HEK293T (cell line): Measurements from ENCODE around the gene PKP1.

Experiments
- ARNT ChIP-seq: fragments of 450-650 bp; IDR thresholded peaks from 2 replicates; pipeline ENCODE4 v1.6.1; 2017; ENCODE audit warnings: mild to moderate bottlenecking
- CTBP1 ChIP-seq: fragments of 450-650 bp; IDR thresholded peaks from 2 replicates; pipeline ENCODE4 v1.6.1; 2016; ENCODE audit warnings: borderline replicate concordance
- ELF4 ChIP-seq: fragments of 450-650 bp; IDR thresholded peaks from 2 replicates; pipeline ENCODE4 v1.6.1; 2017; ENCODE audit warnings: antibody characterized with exemption
- FOXA1 ChIP-seq: fragments of 450-650 bp; IDR thresholded peaks from 2 replicates; pipeline ENCODE4 v1.6.1; 2016; ENCODE audit warnings: mild to moderate bottlenecking
- FOXM1 ChIP-seq: fragments of 450-650 bp; IDR thresholded peaks from 2 replicates; pipeline ENCODE4 v1.6.1; 2017; ENCODE audit warnings: mild to moderate bottlenecking, borderline replicate concordance
- HDGF ChIP-seq: fragments of 450-650 bp; IDR thresholded peaks from 2 replicates; pipeline ENCODE4 v1.6.1; 2017; ENCODE audit warnings: antibody characterized with exemption, borderline replicate concordance
- LEF1 ChIP-seq: fragments of 450-650 bp; IDR thresholded peaks from 2 replicates; pipeline ENCODE4 v1.6.1; 2017; ENCODE audit warnings: mild to moderate bottlenecking, borderline replicate concordance
- NFRKB ChIP-seq: fragments of 450-650 bp; IDR thresholded peaks from 2 replicates; pipeline ENCODE4 v1.6.1; 2016; ENCODE audit warnings: mild to moderate bottlenecking, moderate library complexity
- SP1 ChIP-seq: fragments of 450-650 bp; IDR thresholded peaks from 2 replicates; pipeline ENCODE4 v1.6.1; 2017
- SUZ12 ChIP-seq: fragments of 450-650 bp; IDR thresholded peaks from 2 replicates; pipeline ENCODE4 v1.6.1; 2016; ENCODE audit warnings: mild to moderate bottlenecking
- TARDBP ChIP-seq: fragments of 450-650 bp; IDR thresholded peaks from 2 replicates; pipeline ENCODE4 v1.6.1; 2016
- ZNF384 ChIP-seq: fragments of 450-650 bp; IDR thresholded peaks from 2 replicates; pipeline ENCODE4 v1.6.1; 2016
- TF ChIP-seq, protein P1 (sequence below): fragments of 450-650 bp; IDR thresholded peaks from 2 replicates; pipeline ENCODE4 v1.6.1; 2016

DNA sequence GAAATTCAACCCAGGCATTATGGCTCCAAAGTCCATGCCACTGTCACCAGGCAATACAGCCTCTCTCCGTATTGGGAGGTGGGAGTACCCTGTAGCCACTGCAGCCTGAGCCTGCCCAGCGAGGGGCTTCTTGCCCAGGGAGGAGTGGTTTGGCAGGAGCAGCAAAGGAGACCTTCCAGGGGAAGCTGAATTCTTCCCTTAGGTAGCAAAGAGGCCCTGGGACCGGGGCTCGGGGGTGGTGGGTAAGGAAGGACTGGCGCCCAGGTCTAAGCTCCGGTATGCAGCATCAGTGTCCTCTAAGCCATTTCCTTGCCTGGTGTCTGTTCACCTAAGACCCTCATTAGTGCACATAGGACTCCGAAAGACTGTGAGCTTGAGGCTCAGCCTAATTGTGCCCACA is 77.2 kb downstream of the PKP1 start:
- TF ChIP-seq TARDBP = no peak
- TF ChIP-seq SUZ12 = no peak
- no peak for TF ChIP-seq ARNT
- TF ChIP-seq SP1 = no peak
- no peak for TF ChIP-seq ZNF384
- TF ChIP-seq NFRKB = no peak
- TF ChIP-seq, protein P1, sequence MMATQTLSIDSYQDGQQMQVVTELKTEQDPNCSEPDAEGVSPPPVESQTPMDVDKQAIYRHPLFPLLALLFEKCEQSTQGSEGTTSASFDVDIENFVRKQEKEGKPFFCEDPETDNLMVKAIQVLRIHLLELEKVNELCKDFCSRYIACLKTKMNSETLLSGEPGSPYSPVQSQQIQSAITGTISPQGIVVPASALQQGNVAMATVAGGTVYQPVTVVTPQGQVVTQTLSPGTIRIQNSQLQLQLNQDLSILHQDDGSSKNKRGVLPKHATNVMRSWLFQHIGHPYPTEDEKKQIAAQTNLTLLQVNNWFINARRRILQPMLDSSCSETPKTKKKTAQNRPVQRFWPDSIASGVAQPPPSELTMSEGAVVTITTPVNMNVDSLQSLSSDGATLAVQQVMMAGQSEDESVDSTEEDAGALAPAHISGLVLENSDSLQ = no peak
- TF ChIP-seq HDGF = no peak
- TF ChIP-seq FOXA1 = no peak
- TF ChIP-seq ELF4 = no peak
- no peak for TF ChIP-seq FOXM1
- TF ChIP-seq CTBP1 = no peak
- TF ChIP-seq LEF1 = no peak
